Kidney epithelial cell (primary cell): ENCODE data around the gene RPP38. TPM values are rescaled to one million over a fixed set of nuclear protein-coding genes. Genes with fewer than 3 reads are reported as not detected.

Source experiments
- DNase-seq: peaks from one replicate; pipeline ENCODE4 v3.0.0-alpha.2; 2010; ENCODE audit warnings: low read depth
- H3K27me3 ChIP-seq: 2 replicates; pipeline ENCODE4 v1.6.0; 2011; ENCODE audit warnings: low read length; ENCODE audit not compliant: control insufficient read depth, insufficient read depth
- H3K36me3 ChIP-seq: 2 replicates; pipeline ENCODE4 v1.5.1; 2011; ENCODE audit warnings: low read length; ENCODE audit not compliant: control insufficient read depth, insufficient read depth
- H3K4me3 ChIP-seq: 2 replicates; pipeline ENCODE4 v1.5.1; 2011; ENCODE audit warnings: low read depth, mild to moderate bottlenecking, control low read depth, low read length
- total RNA-seq: library from RNA; depleted of rRNA; stranded (reverse); fragments of >200 nt; gene quantifications from 2 replicates; pipeline ENCODE4 v1.2.3, GENCODE V29; 2015
- TF ChIP-seq, protein P1 (sequence below): IDR thresholded peaks from 2 replicates; pipeline ENCODE4 v1.5.1; 2011; ENCODE audit warnings: mild to moderate bottlenecking, moderate library complexity, low read length, control low read depth, inconsistent platforms; ENCODE audit not compliant: insufficient read depth, poor library complexity, severe bottlenecking

Gene RPP38
- total RNA-seq, 1 donor from 2014 or later = 23.5 TPM

DNA sequence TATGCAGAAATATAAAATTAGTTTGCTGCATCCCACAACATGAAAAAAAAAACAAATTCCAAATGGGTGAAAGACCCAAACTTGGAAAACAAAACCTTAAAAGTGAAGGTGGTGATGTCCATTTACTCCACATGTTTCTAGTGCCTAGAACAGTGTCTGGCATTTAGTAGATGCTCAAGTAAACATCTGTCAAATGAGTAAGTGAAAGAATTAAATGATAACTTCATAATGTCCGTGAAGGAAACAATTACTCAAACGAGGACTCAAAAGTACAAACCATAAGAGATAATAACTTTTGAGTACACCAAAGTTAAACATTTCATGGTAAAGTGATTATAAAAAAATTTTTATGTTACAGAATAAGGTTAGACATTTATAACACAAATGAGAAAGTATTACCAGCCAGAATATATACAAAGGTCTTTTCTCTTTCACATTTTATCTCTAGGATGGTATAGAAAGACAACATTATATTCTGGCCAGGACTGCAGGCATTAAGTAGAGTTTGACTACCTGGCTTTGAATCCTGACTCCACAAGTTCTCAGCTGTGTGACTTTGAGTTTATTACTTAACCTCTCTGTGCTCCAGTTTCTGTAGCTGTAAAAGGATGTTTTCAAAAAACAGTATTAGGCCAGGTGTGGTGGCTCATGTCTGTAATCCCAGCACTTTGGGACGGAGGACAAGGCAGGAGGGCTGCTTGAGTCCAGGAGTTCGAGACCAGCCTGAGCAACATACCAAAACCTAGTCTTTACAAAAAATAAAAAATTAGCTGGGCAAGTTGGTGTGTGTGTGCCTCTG lies 50.6 kb downstream of the RPP38 start:
- TF ChIP-seq, protein P1, sequence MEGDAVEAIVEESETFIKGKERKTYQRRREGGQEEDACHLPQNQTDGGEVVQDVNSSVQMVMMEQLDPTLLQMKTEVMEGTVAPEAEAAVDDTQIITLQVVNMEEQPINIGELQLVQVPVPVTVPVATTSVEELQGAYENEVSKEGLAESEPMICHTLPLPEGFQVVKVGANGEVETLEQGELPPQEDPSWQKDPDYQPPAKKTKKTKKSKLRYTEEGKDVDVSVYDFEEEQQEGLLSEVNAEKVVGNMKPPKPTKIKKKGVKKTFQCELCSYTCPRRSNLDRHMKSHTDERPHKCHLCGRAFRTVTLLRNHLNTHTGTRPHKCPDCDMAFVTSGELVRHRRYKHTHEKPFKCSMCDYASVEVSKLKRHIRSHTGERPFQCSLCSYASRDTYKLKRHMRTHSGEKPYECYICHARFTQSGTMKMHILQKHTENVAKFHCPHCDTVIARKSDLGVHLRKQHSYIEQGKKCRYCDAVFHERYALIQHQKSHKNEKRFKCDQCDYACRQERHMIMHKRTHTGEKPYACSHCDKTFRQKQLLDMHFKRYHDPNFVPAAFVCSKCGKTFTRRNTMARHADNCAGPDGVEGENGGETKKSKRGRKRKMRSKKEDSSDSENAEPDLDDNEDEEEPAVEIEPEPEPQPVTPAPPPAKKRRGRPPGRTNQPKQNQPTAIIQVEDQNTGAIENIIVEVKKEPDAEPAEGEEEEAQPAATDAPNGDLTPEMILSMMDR = no peak
- Histone ChIP-seq H3K36me3 (no peaks in the 10 kb centered on the region), H3K4me3 (no peak overlapping the region), H3K27me3 (no peaks in the 10 kb centered on the region)
- no peak for DNase-seq

DNA sequence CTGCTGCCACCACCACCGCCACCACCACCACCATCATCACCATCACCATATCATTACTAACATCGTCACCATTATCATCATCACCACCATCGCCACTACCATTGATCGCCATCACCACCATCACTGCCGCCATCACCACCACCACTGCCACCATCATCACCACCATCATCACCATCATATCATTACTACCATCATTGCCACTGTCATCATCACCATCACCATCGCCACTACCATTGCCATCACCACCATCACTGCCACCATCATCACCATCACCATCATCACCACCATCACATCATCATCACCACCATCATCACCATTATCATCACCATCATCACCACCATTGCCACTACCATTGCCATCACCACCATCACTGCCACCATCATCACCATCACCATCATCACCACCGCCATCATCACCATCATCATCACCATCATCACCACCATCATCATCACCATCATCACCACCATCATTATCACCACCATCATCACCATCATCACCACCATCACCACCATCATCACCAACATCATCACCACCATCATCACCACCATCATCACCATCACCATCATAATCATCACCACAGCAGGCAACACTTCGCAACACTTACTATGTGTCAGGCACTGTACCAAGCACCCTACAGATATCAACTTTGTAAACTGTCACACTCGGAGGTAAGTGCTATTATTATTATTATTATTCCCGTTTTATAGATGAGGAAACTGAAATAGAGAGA lies 52.1 kb downstream of the RPP38 start:
- DNase-seq = no peak
- H3K27me3 ChIP-seq = no peaks in the 10 kb centered on the region
- H3K4me3 ChIP-seq = no peak overlapping the region
- TF ChIP-seq, protein P1 = no peak
- no peaks in the 10 kb centered on the region for H3K36me3 ChIP-seq

DNA sequence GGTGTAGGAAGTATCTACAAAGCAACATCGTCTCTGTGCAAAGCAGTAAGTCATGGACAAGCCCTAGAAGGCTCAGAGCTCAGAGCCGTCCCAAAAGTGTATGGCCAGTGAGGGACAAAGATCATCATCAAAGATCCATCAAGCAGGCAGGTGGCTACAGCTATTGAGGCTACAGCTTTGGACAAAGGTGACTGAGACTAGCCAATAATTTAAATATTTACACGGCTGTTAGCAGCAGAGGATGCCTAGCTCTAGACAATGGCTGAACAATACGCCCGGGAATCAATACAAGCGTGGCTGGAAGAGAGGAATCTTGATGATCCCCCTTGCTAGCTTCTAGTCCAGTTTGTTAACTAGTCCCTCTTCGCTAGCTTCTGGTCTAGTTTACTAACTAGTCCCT lies 53.4 kb downstream of the RPP38 start:
- Histone ChIP-seq H3K4me3 (no peak overlapping the region), H3K27me3 (no peaks in the 10 kb centered on the region), H3K36me3 (no peaks in the 10 kb centered on the region)
- TF ChIP-seq, protein P1 = no peak
- no peak for DNase-seq

DNA sequence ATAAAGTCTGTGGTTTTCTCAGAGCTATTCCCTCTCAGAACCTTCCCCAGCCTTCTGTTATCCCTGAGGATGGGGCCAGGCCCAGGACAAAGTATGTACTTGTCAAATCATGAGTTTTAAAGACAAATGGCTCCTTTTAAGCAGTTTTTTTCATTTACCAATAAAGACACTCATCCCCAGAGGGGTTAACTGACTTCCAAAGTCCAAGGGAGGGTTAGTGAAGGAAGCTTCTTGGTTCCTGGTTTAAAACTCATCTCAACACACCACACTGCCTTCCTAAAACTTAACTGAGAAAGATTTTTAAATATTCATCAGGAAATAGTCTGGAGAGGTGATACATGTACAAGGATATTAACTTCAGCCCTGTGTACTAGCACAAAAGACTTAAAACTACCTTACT lies 55.4 kb downstream of the RPP38 start:
- TF ChIP-seq, protein P1 = no peak
- Histone ChIP-seq H3K4me3 (no peak overlapping the region), H3K27me3 (no peaks in the 10 kb centered on the region), H3K36me3 (no peaks in the 10 kb centered on the region)
- DNase-seq = no peak

Other genes with a start within 250 kb of the RPP38 start
- gene SUV39H2, start 218.5 kb upstream of the RPP38 start, total RNA-seq = 6.9 and 11.7 TPM in 2 replicates
- gene DCLRE1C, start 143.3 kb upstream of the RPP38 start, total RNA-seq = 10.3 and 12.2 TPM in 2 replicates
- gene MEIG1, start 138.0 kb upstream of the RPP38 start, total RNA-seq = 1.5 TPM in 1 of 2 replicates, not detected in the other
- gene OLAH, start 53.4 kb upstream of the RPP38 start, total RNA-seq = 8.4 TPM in 2 replicates
- gene ACBD7, start 8.6 kb upstream of the RPP38 start, total RNA-seq = 1.0 and 1.5 TPM in 2 replicates
- gene NMT2, start 71.3 kb downstream of the RPP38 start, total RNA-seq = 8.0 and 11.2 TPM in 2 replicates